ENCODE data around the gene OAS1.

Gene OAS1

DNA sequence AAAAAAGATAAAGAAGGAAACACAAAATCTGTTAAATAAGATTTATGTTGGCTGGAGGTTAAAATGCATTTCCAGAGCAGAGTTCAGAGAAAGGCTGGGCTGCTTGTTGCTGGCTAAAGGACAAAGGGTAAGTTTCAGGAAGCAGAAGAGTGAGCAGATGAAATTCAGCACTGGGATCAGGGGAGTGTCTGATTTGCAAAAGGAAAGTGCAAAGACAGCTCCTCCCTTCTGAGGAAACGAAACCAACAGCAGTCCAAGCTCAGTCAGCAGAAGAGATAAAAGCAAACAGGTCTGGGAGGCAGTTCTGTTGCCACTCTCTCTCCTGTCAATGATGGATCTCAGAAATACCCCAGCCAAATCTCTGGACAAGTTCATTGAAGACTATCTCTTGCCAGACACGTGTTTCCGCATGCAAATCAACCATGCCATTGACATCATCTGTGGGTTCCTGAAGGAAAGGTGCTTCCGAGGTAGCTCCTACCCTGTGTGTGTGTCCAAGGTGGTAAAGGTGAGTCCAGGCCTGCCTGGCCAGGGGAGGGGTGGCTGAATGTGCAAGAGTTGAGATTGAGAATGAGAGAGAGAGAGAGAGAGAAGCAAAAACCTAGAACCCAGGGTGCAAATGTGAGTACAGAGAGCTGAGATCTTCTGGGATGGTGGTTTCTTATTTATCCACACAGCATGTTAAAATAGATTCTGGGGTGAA, at the start of gene OAS1:
Gene OAS1 (plus strand): TSS at position 251 of the 703 bp plus-strand sequence. CDS start 78 bp downstream, at position 329.
- DNase-seq (ENCODE audit: low read depth in 2 of 2) = no peak

DNA sequence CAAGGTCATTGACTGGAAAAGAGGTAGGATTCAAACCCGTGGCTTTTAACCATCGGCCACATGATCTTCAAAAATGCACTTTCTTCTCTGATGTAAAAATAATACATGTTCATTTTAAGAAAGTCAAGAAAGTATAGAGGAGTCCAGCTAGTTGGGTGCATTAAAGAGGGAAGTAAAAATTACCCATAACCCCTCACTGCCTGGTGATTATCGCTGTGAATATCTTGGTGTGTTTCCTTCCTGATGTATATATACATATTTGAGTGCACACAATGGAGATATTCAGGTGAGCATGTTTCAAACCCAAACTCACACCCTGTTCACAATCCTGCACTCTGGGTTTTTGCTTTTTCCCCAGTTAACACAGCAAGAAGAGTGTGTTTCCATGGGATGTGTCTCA, 47.5 kb upstream of the OAS1 start:
- DNase-seq (ENCODE audit: low read depth in 2 of 2) = no peak

DNA sequence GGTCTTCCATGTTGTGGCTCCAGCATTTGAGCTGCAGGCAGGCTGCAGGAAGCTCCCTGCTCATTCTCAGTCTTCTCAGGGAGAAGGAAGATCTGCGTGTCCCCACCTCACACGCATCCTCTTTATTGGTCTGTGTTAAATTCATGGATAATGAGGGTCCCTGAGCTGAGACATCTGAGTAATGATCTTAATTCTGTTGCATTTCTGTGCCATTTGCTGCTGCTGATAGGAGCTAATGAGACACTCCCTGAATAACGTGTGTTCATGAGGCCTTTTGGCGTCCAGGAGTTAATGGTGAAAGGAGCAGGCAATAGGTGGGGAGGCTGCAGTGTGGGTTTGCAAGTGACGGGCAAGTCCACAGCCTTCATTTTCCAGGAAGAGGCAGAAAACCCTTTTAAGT, 46.6 kb upstream of the OAS1 start:
- no peak for DNase-seq (ENCODE audit: low read depth in 2 of 2)

DNA sequence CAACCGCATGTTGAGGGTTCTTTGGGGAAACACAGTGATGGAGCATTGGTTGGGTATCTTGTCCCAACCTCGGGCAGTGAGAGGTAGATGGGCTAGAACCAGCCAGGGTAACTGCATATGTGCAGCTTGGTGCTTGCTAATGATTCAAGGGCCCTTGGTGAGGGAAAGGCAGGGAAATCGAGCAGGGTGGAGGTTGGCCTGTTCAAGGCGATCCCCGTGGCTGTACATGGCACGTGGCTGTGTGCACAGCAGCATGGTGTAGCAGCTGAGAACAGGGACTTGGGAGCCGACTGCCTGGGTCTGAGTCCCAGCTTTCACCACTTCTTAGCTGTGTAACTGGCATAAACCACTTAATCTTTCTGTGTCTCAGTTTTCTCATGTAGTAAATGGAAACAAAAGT, 45.5 kb upstream of the OAS1 start:
- no peak for DNase-seq (ENCODE audit: low read depth in 2 of 2)

DNA sequence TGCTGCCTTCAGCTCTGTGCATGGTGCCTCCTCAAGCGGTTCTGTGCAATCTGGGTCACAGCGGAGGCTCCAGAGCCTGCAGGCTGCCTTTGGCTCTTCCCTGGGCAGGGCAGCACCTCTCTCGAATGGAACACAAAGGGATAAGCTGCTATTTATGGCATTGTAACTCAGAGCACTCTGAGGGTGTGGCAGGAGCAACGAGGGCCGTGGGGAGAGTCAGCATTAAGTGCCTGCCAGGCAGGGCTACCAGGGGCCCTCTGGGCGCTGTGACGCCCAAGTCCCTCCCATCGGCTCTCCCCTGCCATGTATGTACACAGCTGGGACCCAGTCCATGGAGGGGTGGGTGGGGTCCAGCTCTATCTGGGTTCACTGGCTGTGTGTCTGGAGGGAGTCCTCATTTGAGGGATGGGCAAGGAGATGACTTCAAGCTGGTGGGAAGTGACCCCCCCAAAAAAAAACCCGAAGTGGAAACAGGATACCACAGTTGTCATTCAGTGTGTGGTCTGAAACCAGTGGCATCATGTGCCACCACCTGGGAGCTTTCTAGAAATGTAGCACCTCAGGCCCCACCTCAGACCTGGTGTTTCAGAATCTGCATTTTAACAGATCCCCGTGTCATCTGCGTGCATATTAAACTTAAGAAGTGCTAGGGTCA, 44.0 kb upstream of the OAS1 start:
- DNase-seq (ENCODE audit: low read depth in 2 of 2) = no peak

DNA sequence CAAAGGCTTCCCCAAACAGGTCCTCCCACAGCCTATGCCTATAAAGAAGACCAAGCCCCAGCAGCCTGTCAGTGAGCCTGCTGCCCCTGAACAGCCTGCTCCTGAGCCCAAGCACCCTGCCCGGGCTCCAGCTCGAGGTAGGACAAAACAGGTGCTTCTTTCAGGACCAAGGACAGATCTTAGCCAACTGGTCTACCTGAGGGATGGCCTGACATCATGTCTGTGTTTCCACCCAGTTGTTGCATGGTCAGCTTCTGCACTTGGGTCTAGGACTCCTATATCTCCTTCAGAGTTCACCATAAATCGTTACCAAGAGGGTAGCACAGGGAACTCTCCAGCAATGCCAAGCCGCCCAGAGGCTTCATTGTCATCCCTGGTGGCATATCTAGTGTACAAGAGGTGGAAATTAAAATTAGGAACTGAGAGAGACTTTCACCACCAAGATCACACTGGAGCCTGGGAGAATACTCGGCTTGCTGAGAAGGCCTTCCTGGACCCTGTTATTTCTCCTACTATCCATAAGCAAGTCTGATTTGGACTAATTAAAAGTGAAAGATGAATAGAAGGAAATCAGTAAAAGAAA, 38.2 kb upstream of the OAS1 start:
- DNase-seq (ENCODE audit: low read depth in 2 of 2) = no peak

DNA sequence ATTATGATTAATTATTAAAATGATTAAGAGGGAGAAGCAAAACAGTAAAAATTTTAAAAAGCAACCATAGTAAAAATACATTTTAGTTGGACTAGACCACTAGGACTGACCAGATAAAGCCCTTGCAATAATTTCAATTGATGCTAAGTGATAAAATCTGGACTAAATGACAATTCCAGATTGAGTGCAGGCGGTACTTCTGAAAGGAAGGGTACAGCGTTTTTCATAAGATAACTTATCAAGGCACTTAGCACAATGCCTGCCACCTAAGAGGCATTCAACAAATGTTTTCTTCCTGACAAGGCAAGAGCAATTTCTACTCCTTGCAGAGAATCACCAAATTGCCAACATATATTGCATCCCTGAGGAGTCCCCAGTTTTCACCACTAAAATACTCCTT, 37.7 kb upstream of the OAS1 start:
- no peak for DNase-seq (ENCODE audit: low read depth in 2 of 2)

DNA sequence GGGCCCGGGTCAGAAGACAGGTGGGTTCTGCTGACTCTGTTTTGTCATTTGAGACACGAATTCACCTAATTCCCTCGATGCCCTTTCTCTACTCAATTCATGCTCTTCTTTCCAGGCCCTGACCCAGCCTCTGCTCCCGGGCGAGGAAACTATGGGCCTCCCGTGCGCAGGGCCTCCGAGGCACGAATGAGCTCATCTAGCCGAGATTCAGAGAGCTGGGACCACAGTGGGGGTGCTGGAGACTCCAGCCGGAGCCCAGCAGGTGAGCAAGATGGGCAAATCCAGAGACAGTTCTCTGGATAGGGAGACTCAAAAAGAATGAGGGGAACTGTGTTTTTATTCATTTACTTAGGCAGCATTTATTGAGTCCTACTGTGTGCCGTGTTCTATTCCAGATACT, 37.0 kb upstream of the OAS1 start:
- no peak for DNase-seq (ENCODE audit: low read depth in 2 of 2)

DNA sequence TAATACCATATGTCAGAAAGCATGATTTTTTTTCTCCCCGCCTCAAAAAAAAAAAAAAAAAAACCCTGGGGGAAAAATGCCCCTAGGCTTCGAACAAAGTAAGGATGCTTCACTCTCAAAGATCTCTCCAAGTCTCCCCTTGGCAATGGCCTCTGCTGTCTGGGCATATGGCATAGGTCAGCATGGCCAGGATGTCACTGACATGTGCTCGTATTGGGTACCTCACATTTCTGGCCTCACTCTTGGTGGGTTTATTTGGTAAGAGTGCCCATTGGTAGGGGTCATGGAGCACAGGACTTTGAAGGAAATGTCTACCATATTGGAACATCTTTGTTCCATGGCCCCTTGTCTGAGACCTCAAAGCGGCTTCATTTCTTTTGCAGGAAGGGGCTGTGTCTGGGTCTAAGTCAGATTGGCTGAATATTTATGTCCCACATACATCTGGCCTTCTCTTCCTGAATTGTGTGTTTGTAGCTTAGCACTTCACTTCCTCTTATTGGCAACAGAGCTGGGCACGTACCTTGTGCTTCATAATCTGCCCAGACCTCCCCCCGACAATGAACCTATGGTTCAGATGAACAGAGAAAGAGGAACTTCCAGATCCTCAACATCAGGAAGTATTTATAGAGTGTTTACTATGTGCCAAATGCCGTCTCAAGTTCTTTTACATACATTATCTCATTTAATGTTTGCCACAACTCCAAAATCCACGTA, 36.3 kb upstream of the OAS1 start:
- DNase-seq (ENCODE audit: low read depth in 2 of 2) = no peak

DNA sequence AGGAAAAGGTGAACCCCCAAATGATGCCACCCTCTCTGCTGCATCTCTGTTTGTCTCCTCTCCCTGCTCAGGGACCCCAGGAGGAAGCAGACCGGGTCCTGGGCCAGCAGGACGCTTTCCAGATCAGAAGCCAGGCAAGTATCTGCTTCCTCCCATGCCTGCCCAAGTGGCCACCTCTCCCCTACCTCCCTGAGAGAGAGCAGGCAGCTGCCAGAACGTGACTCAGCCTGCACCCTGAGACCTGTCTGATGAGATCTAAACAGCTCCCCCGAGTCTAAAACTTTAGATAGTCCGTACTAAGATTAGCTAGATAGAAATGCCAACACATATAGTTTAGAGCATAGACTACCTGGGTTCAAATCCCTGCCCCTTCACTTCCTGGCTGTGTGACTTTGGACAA, 31.2 kb upstream of the OAS1 start:
- DNase-seq (ENCODE audit: low read depth in 2 of 2) = no peak

DNA sequence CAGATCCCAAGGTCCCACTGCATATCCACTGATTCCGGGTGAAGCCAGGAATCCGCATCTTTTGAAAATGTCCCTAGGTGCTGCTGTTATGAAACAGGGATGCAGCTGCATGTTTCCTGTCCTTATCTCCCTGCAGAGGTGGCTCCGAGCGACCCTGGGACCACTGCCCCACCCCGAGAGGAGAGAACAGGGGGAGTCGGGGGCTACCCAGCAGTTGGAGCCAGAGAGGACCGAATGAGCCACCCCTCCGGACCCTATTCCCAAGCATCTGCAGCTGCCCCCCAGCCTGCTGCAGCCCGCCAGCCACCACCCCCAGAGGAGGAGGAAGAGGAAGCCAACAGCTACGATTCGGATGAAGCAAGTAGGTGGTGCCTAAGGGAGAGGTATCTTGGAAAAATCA, 30.3 kb upstream of the OAS1 start:
- DNase-seq (ENCODE audit: low read depth in 2 of 2) = no peak

DNA sequence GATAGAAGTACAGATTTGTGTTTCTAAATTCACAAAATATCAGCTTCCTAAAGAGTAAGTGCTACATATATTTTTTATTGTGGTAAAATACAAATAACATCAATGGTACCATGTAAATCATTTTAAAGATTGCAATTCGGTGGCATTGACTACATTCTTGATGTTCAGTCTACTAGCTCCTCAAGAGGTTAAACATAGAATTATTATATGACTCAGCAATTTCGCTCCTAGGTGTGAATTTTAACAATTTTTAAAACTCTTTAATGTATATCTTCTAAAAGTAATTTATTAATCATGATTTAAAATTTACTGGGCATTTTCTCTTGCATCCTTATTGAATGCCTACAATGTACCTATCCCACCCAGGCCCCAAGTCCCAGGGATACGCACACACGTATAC, 29.8 kb upstream of the OAS1 start:
- no peak for DNase-seq (ENCODE audit: low read depth in 2 of 2)

DNA sequence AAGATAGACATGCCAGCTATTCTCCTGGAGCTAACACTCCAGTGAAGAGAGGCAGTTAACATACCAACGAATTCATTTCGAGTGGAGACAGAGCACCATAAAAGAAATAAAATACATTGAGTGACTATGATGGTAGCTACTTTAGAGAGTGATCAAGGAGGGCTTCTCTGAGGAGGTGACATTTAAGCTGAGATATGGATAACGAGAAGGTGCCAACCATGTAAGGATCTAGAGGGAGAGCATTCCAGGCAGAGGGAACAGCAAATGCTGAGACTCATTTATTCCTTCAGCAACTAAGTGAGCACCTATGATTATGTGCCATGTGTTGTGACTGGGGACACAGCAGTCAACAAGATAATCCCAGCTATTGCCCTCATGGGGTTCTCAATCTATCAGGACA, 28.3 kb upstream of the OAS1 start:
- DNase-seq (ENCODE audit: low read depth in 2 of 2) = no peak

DNA sequence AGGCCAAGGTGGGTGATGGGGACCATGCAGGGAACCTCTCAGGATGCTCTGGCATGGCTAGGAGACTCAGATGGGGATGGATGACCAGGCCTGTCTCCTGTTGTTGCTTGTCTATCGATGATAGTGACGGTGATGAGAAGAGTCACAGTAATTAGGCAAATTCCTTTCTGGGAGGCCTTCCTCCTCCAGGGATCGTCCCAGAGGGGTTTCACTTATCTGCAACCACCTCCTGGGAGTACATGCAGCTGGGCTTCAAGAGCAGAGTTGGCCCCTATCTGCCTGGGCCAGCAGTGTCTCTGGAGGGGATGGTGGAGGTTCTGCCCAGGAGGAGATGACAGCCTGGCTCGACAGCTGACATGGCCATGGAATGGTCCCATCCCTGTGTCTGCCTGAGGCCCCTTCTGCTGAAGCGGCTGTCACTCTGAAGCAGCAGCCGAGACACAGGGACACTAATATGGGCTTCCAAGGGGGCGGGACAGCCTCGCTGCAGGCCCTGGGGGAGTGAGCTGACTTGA, 27.5 kb upstream of the OAS1 start:
- no peak for DNase-seq (ENCODE audit: low read depth in 2 of 2)

DNA sequence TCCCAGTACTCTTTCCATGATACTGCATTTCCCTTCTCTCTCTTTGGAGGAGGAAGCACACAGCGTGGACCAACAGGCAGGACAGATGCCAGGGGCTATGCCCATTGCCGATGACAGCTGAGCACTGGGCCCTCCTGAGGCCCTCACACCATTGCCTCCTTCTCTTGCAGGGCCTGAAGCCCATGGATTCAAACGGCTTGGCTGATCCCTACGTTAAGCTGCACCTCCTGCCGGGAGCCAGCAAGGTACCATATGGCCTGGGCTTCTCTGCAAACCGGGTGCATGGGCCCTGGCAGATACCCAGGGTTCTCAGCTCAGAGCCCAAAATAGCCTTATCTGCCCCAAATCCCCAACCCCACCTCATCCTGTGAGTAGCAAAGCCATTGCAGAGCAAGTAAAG, 25.2 kb upstream of the OAS1 start:
- no peak for DNase-seq (ENCODE audit: low read depth in 2 of 2)

DNA sequence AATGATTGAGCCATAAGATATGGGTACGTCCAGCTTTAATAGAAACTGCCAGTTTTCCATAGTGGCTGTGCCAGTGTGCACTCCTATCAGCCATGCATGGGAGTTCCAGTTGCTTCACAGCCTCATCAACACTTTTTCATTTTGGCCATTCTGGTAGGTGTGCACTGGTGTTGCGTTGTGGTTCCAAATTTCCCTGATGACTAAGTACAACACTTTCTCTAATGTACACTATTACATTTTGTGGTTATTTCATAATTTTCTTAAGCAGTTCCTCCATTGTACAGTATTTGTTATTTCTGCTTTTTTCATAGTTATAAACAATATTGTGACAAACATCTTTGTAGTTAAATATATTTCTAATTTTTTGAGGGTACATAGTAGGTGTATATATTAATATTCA, 21.5 kb upstream of the OAS1 start:
- no peak for DNase-seq (ENCODE audit: low read depth in 2 of 2)

DNA sequence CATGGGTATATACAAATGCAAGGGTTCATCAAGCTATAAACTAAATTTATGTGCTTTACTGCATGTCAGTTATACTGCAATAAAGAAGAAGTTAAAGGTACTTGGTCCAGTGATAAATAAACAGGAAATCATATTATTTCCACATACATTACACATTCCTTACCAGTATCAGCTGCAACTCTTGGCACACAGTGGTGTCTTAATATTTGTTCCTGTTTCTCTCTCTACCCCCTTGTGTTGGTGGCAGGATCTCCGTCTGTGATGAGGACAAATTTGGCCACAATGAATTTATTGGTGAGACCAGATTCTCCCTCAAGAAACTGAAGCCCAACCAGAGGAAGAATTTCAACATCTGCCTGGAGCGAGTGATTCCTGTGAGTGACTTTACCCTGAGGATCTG, 19.2 kb upstream of the OAS1 start:
- DNase-seq (ENCODE audit: low read depth in 2 of 2) = no peak

DNA sequence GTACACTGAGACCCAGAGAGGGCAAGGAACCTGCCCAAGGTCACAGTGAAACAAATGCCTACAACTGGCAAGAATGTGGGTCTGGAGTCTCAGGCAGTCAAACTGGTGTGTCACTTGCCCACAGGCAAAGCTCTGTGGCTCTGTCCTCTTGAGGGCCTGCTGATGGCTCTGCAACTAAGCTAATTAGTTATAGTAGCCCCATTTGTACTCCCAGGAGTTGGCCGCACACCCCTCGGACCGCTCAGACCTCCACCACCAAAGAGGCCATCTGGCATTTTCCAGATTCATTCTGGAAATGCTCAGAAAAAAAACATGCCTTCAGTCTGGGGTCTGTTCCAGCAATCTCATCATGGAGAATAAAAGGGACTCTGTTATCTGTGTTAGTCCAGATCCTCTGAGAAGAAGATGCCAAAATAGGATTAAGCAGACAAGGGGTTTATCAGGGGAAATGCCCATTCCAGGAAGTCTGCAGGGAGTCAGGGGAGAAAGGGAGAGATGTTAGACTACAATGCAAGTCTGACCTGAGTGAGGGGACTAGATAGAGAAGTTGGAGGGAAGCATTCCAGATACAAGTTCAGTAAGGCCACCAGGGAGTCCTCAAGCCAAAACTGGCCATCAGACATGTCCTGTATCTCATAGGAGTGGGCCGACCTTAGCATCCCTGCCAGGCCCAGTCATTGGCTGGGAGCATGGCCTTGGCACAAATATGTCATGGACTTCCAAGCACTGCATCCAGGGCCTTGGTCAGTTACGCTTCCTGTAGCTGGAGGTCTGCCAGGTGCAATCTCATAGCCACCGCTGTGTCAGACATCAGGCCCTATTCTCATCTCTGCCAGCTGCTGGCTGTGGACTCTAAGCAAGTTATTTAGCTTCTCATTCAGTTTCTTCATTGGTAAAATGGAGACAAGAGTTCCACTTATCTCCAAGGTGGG, 15.4 kb upstream of the OAS1 start:
- no peak for DNase-seq (ENCODE audit: low read depth in 2 of 2)

DNA sequence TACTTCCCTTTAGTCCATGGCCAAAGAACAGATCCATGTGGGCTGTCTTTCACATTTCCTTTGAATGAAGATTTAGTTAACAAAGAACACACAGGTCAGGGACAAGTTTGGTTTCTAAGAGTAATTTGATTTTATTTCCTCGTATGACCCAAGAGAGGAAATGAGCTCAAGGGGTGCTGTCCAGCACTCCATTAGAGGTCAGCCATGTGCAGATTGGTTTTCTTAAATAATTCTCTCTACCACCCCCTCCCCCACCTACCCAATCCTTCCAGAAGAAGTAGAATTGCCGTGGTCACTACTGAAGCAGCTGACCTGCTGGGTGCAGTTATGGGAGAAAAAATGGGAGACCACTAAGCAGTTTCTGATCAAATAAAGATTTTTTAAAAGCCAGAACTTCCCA, 13.9 kb upstream of the OAS1 start:
- DNase-seq (ENCODE audit: low read depth in 2 of 2) = no peak

DNA sequence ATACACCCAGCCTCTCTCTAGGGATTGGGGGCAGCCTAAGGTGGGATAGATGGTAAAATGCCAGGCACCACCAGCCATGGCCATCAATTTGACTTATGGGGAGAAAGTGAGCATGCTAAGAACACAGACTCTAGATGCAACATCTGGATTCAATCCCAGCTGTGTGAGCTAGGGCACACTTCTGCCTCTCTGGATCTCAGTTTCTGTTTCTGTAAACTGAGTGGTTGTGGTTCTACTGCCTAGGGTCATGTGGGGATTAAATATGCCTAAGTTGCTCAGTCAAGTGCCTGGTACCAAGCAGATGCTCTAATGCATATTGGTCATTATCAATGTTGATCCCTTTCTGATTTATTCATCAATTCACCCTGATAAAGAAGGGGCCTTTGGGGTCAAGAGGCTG, 12.6 kb upstream of the OAS1 start:
- DNase-seq (ENCODE audit: low read depth in 2 of 2) = no peak

DNA sequence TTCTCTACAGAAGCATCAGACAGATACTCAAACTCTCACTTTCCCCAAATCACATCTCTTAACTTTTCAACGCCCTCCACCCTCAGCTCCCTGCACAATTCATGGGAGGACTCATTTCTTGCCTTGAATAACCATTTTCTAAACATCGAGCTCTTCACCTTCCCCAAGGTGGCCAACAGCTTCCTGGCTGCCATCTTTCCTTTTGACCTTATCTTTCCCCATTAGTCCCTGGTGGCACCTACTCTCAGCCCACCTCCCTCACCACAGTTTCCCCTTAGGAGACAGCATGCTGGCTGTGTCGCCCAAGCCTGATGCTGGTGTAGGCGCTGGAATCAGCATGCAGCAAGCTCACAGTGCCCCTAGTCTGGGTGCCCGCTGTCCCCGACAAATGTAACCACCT, 8.4 kb upstream of the OAS1 start:
- no peak for DNase-seq (ENCODE audit: low read depth in 2 of 2)
